HEK293 (cell line): ENCODE results near the gene EZH1.
A peak's percentile ranks its signal among the peaks of the same experiment; 100 is the strongest.

Experiments used
- CTCF ChIA-PET: fragments of 350-600 bp; formaldehyde crosslinking; extraction: SDS; loops from one replicate; lab custom pipeline; 2021; ENCODE audit warnings: antibody characterized with exemption; lab: Yijun Ruan, JAX
- POLR2A ChIA-PET: fragments of 300-600 bp; formaldehyde crosslinking; extraction: SDS; loops from one replicate; lab custom pipeline; 2020; ENCODE audit warnings: antibody characterized with exemption, inconsistent platforms; lab: Yijun Ruan, JAX
- H3K27ac ChIP-seq: fragments of 200-500 bp; sonication (Bioruptor generic); 2 replicates; pipeline ENCODE4 v1.5.1; 2014; ENCODE audit warnings: low read depth, low read length, control low read depth, inconsistent platforms; ENCODE audit errors: extremely low read depth
- H3K36me3 ChIP-seq, 2 experiments: fragments of 200-500 bp in 1 of 2; sonication (Bioruptor generic) in 1 of 2; 1 replicate in 1 of 2; 2 replicates in 1 of 2; pipeline ENCODE4 v1.5.1; 2014 to 2017; ENCODE audit warnings: inconsistent platforms in 2 of 2, low read length in 2 of 2; ENCODE audit not compliant: control insufficient read depth in 2 of 2, insufficient read depth in 1 of 2
- H3K4me1 ChIP-seq: fragments of 200-500 bp; sonication (Bioruptor generic); 2 replicates; pipeline ENCODE4 v1.5.1; 2014; ENCODE audit warnings: mild to moderate bottlenecking, low read length, inconsistent platforms; ENCODE audit not compliant: control insufficient read depth, insufficient read depth
- H3K4me3 ChIP-seq: 2 replicates; pipeline ENCODE4 v1.5.1; 2011; ENCODE audit warnings: low read depth, mild to moderate bottlenecking, control low read depth, low read length, moderate library complexity
- H3K9me3 ChIP-seq: fragments of 200-500 bp; sonication (Bioruptor generic); 2 replicates; pipeline ENCODE4 v1.5.1; 2014; ENCODE audit warnings: low read depth, low read length, inconsistent platforms; ENCODE audit not compliant: control insufficient read depth, insufficient read depth
- GFI1B ChIP-seq: fragments of 450-650 bp; formaldehyde crosslinking; IDR thresholded peaks from 2 replicates; pipeline ENCODE4 v1.5.1; 2016; ENCODE audit warnings: missing biosample characterization, missing genetic modification characterization
- IKZF3 ChIP-seq: fragments of 450-650 bp; IDR thresholded peaks from 2 replicates; pipeline ENCODE4 v1.5.0; 2018; ENCODE audit warnings: missing biosample characterization, mild to moderate bottlenecking, missing genetic modification characterization, moderate library complexity
- PRDM4 ChIP-seq: fragments of 450-650 bp; formaldehyde crosslinking; IDR thresholded peaks from 2 replicates; pipeline ENCODE4 v1.5.1; 2017; ENCODE audit warnings: missing biosample characterization, missing genetic modification characterization
- RBAK ChIP-seq: fragments of 450-650 bp; formaldehyde crosslinking; IDR thresholded peaks from 2 replicates; pipeline ENCODE4 v1.5.1; 2016; ENCODE audit warnings: missing biosample characterization, missing genetic modification characterization
- ZBTB11 ChIP-seq: fragments of 450-650 bp; formaldehyde crosslinking; conservative IDR thresholded peaks from 2 replicates; pipeline ENCODE4 v1.5.1; 2016; ENCODE audit warnings: low read depth, missing biosample characterization, missing genetic modification characterization
- ZBTB21 ChIP-seq: fragments of 450-650 bp; formaldehyde crosslinking; IDR thresholded peaks from 2 replicates; pipeline ENCODE4 v1.5.1; 2017; ENCODE audit warnings: missing biosample characterization, missing genetic modification characterization
- ZBTB48 ChIP-seq: fragments of 450-650 bp; formaldehyde crosslinking; IDR thresholded peaks from 2 replicates; pipeline ENCODE4 v1.5.1; 2016; ENCODE audit warnings: missing biosample characterization, missing genetic modification characterization
- ZBTB7A ChIP-seq: fragments of 450-650 bp; formaldehyde crosslinking; IDR thresholded peaks from 2 replicates; pipeline ENCODE4 v1.5.1; 2016; ENCODE audit warnings: low read depth, missing biosample characterization, missing genetic modification characterization
- ZNF169 ChIP-seq: fragments of 450-650 bp; formaldehyde crosslinking; IDR thresholded peaks from 2 replicates; pipeline ENCODE4 v1.5.1; 2016; ENCODE audit warnings: missing biosample characterization, missing genetic modification characterization
- ZNF175 ChIP-seq: fragments of 450-650 bp; formaldehyde crosslinking; IDR thresholded peaks from 2 replicates; pipeline ENCODE4 v1.5.1; 2016; ENCODE audit warnings: missing biosample characterization, missing genetic modification characterization
- ZNF24 ChIP-seq: fragments of 450-650 bp; formaldehyde crosslinking; IDR thresholded peaks from 2 replicates; pipeline ENCODE4 v1.5.1; 2016; ENCODE audit warnings: missing biosample characterization, missing genetic modification characterization
- ZNF266 ChIP-seq: fragments of 450-650 bp; formaldehyde crosslinking; IDR thresholded peaks from 2 replicates; pipeline ENCODE4 v1.5.1; 2016; ENCODE audit warnings: missing biosample characterization, missing genetic modification characterization, low read depth
- ZNF426 ChIP-seq: fragments of 450-650 bp; formaldehyde crosslinking; IDR thresholded peaks from 2 replicates; pipeline ENCODE4 v1.5.1; 2017; ENCODE audit warnings: missing biosample characterization, missing genetic modification characterization, mild to moderate bottlenecking, inconsistent platforms, moderate library complexity
- ZNF473 ChIP-seq: fragments of 450-650 bp; formaldehyde crosslinking; IDR thresholded peaks from 2 replicates; pipeline ENCODE4 v1.5.1; 2017; ENCODE audit warnings: missing biosample characterization, missing genetic modification characterization
- ZNF521 ChIP-seq: fragments of 450-650 bp; formaldehyde crosslinking; IDR thresholded peaks from 2 replicates; pipeline ENCODE4 v1.5.1; 2017; ENCODE audit warnings: missing biosample characterization, mild to moderate bottlenecking, missing genetic modification characterization
- ZNF549 ChIP-seq: fragments of 450-650 bp; IDR thresholded peaks from 2 replicates; pipeline ENCODE4 v1.5.1; 2018; ENCODE audit warnings: missing biosample characterization, missing genetic modification characterization, mild to moderate bottlenecking, inconsistent platforms, moderate library complexity
- ZNF624 ChIP-seq: fragments of 450-650 bp; formaldehyde crosslinking; IDR thresholded peaks from 2 replicates; pipeline ENCODE4 v1.5.1; 2017; ENCODE audit warnings: missing biosample characterization, missing genetic modification characterization
- ZNF629 ChIP-seq: fragments of 450-650 bp; formaldehyde crosslinking; IDR thresholded peaks from 2 replicates; pipeline ENCODE4 v1.5.1; 2017; ENCODE audit warnings: missing biosample characterization, missing genetic modification characterization
- ZSCAN23 ChIP-seq: fragments of 450-650 bp; formaldehyde crosslinking; IDR thresholded peaks from 2 replicates; pipeline ENCODE4 v1.5.1; 2016; ENCODE audit warnings: missing biosample characterization, missing genetic modification characterization
- TF ChIP-seq, protein P1 (sequence below): fragments of 450-650 bp; formaldehyde crosslinking; IDR thresholded peaks from 2 replicates; pipeline ENCODE4 v1.5.1; 2017; ENCODE audit warnings: missing biosample characterization, missing genetic modification characterization
- TF ChIP-seq, protein P2 (sequence below): fragments of 450-650 bp; formaldehyde crosslinking; IDR thresholded peaks from 2 replicates; pipeline ENCODE4 v1.5.1; 2017; ENCODE audit warnings: missing biosample characterization, missing genetic modification characterization
- TF ChIP-seq, protein P3 (sequence below): fragments of 450-650 bp; formaldehyde crosslinking; IDR thresholded peaks from 2 replicates; pipeline ENCODE4 v1.5.1; 2016; ENCODE audit warnings: missing biosample characterization, missing genetic modification characterization, low read depth

The EZH1 gene

GRCh38 chr17:42677012-42677857 lies 67.6 kb downstream of the EZH1 start (continued):
- TF ChIP-seq PRDM4 (tag by site-specific recombination) = no peak

GRCh38 chr17:42676424-42677011 lies 68.3 kb downstream of the EZH1 start, which contains the start of gene PLEKHH3:
Gene PLEKHH3 (minus strand): TSS chr17:42676994. CDS start chr17:42676563, 431 bp downstream.
- Histone ChIP-seq H3K4me1 (peaks cover 18% of the 10 kb centered on the region), H3K9me3 (no peaks in the 10 kb centered on the region), H3K36me3 (peaks cover 0 to 23% of the 10 kb centered on the region in 2 experiments; a peak in 1 of 3 replicates), H3K27ac (peak within 1 kb of the TSS; percentile 90), H3K4me3 (peak within 1 kb of the TSS; percentile 82)
- POLR2A ChIA-PET = interaction anchor here (0.6 to 6.1 kb wide), 16 partner anchors 9 to 802 kb away, joined by 3 to 56 read pairs (median 6); partner anchors contain the start of genes CAVIN1, NAGLU, PSMC3IP and RETREG3
- CTCF ChIA-PET = interaction anchor here (0.6 to 3.3 kb wide), 10 partner anchors 11 to 287 kb away, joined by 3 to 22 read pairs (median 4); partner anchors contain the start of genes PSMC3IP and RAMP2
- TF ChIP-seq GFI1B (tag by site-specific recombination) = no peak; the same call in none of the 2 replicates
- TF ChIP-seq ZSCAN23 (tag by site-specific recombination) = no peak
- TF ChIP-seq ZNF169 (tag by site-specific recombination) = no peak
- TF ChIP-seq, protein P1, sequence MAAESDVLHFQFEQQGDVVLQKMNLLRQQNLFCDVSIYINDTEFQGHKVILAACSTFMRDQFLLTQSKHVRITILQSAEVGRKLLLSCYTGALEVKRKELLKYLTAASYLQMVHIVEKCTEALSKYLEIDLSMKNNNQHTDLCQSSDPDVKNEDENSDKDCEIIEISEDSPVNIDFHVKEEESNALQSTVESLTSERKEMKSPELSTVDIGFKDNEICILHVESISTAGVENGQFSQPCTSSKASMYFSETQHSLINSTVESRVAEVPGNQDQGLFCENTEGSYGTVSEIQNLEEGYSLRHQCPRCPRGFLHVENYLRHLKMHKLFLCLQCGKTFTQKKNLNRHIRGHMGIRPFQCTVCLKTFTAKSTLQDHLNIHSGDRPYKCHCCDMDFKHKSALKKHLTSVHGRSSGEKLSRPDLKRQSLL = peak; percentile 41; the same call in 1 of the 2 replicates
- no peak for TF ChIP-seq ZNF549 (tag by site-specific recombination)
- peak; percentile 84 for TF ChIP-seq ZBTB48 (tag by site-specific recombination)
- no peak for TF ChIP-seq ZNF473 (tag by site-specific recombination)
- TF ChIP-seq ZBTB21 (tag by site-specific recombination) = peak; percentile 32; the same call in 1 of the 2 replicates
- TF ChIP-seq, protein P2, sequence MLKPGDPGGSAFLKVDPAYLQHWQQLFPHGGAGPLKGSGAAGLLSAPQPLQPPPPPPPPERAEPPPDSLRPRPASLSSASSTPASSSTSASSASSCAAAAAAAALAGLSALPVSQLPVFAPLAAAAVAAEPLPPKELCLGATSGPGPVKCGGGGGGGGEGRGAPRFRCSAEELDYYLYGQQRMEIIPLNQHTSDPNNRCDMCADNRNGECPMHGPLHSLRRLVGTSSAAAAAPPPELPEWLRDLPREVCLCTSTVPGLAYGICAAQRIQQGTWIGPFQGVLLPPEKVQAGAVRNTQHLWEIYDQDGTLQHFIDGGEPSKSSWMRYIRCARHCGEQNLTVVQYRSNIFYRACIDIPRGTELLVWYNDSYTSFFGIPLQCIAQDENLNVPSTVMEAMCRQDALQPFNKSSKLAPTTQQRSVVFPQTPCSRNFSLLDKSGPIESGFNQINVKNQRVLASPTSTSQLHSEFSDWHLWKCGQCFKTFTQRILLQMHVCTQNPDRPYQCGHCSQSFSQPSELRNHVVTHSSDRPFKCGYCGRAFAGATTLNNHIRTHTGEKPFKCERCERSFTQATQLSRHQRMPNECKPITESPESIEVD (tag by site-specific recombination) = no peak
- TF ChIP-seq ZNF624 = no peak
- peak; percentile 73; the same call in 1 of the 2 replicates for TF ChIP-seq IKZF3 (tag by site-specific recombination)
- no peak for TF ChIP-seq ZNF629 (tag by site-specific recombination)
- peak; percentile 99 for TF ChIP-seq ZBTB7A (tag by site-specific recombination)
- no peak for TF ChIP-seq ZNF266 (tag by site-specific recombination)
- TF ChIP-seq, protein P3, sequence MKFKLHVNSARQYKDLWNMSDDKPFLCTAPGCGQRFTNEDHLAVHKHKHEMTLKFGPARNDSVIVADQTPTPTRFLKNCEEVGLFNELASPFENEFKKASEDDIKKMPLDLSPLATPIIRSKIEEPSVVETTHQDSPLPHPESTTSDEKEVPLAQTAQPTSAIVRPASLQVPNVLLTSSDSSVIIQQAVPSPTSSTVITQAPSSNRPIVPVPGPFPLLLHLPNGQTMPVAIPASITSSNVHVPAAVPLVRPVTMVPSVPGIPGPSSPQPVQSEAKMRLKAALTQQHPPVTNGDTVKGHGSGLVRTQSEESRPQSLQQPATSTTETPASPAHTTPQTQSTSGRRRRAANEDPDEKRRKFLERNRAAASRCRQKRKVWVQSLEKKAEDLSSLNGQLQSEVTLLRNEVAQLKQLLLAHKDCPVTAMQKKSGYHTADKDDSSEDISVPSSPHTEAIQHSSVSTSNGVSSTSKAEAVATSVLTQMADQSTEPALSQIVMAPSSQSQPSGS (tag by site-specific recombination) = no peak
- no peak for TF ChIP-seq RBAK (tag by site-specific recombination)
- peak; percentile 68; the same call in 1 of the 2 replicates for TF ChIP-seq ZNF24 (tag by site-specific recombination)
- no peak for TF ChIP-seq ZNF521 (tag by site-specific recombination)
- no peak for TF ChIP-seq ZNF175
- TF ChIP-seq ZNF426 = no peak
- TF ChIP-seq ZBTB11 = peak; percentile 42; the same call in 1 of the 2 replicates
